Measurements from ENCODE around the gene CNTNAP4.

The CNTNAP4 gene

DNA sequence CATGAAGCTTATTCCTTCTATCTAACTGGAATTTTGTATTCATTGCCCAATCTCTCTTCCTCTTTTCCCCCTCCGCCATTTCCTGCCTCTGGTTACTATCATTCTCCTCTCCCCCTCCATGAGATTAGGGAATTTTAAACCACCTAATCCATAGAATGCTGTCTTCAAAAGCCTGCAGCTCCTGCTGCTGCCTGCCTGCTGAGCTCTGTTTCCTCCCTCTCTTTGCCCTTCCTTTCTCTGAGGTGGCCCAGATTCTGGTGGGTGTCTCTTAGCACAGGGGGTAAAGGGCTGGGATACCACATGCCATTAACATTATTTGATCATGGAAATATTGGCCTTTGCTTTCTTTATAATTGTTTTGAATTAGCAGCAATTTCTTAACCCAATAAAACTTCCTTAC lies 241.6 kb downstream of the CNTNAP4 start:
- in situ Hi-C loops (cut with HindIII; ENCODE audit: low pct_ligation_motif_present, low sequenced_read_pairs), result no loop called here
- no peaks in the 10 kb centered on the region for H3K27me3 ChIP-seq (replicated peaks)

DNA sequence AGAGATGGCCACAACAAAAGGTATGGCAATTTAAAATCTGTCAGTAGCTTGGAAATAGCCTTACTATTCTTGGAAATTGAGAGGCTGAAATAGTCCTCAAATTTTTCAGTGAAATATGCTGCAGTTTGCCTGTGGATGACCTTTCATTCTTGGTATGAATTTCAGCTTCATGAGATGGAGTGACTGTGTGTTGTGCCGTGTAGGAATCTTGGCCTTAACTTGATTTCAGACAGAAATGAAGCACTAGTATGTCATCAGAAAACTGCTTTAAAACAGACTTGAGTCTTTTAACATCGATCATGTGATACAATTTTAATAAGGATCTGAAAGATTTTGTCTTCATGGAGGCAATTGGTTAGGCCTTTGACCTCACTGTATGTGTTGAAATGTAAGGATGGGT lies 247.2 kb downstream of the CNTNAP4 start:
- in situ Hi-C loops (cut with HindIII; ENCODE audit: low pct_ligation_motif_present, low sequenced_read_pairs), result no loop called here
- DNase-seq, result no peak
- no peaks in the 10 kb centered on the region for H3K27me3 ChIP-seq (replicated peaks)

More for the DNA sequence above, 241.6 kb downstream of the CNTNAP4 start:
- no peak overlapping the region for H3K4me3 ChIP-seq (ENCODE audit: low read depth, low read length)
- no peaks in the 10 kb centered on the region for H3K36me3 ChIP-seq (replicated peaks)
- no peak for DNase-seq
- no peak overlapping the region for H3K27ac ChIP-seq
- TF ChIP-seq, protein P1, sequence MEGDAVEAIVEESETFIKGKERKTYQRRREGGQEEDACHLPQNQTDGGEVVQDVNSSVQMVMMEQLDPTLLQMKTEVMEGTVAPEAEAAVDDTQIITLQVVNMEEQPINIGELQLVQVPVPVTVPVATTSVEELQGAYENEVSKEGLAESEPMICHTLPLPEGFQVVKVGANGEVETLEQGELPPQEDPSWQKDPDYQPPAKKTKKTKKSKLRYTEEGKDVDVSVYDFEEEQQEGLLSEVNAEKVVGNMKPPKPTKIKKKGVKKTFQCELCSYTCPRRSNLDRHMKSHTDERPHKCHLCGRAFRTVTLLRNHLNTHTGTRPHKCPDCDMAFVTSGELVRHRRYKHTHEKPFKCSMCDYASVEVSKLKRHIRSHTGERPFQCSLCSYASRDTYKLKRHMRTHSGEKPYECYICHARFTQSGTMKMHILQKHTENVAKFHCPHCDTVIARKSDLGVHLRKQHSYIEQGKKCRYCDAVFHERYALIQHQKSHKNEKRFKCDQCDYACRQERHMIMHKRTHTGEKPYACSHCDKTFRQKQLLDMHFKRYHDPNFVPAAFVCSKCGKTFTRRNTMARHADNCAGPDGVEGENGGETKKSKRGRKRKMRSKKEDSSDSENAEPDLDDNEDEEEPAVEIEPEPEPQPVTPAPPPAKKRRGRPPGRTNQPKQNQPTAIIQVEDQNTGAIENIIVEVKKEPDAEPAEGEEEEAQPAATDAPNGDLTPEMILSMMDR (IDR thresholded peaks at IDR 0.05; ENCODE audit: low read depth, low read length, missing control alignments), result no peak

DNA sequence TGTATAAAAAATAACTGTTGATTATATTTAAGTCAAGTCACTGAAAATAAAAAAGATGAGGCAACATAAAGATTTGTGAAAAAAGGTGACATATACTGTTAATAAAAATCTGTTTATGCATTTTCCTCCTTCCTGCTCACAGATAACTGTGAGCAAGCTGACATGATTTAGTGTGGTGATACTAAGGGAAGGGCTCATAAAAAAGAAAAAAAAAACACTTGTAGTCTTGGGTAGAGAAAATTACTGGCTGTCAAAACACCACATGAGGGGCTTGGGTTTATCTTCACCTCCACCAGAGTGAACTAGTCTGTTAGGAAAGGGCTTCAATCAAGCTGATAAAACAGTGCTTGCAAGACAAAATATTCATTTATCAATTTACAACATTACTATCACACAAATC lies 247.6 kb downstream of the CNTNAP4 start:
- TF ChIP-seq, protein P1 (IDR thresholded peaks at IDR 0.05; ENCODE audit: low read depth, low read length, missing control alignments), result no peak
- in situ Hi-C loops (cut with HindIII; ENCODE audit: low pct_ligation_motif_present, low sequenced_read_pairs), result no loop called here
- Histone ChIP-seq H3K4me3 (ENCODE audit: low read depth, low read length) (no peak overlapping the region), H3K36me3 (replicated peaks) (no peaks in the 10 kb centered on the region), H3K27me3 (replicated peaks) (no peaks in the 10 kb centered on the region), H3K27ac (no peak overlapping the region)
- DNase-seq, result no peak

More for the DNA sequence above, 247.2 kb downstream of the CNTNAP4 start:
- Histone ChIP-seq H3K36me3 (replicated peaks) (no peaks in the 10 kb centered on the region), H3K27ac (no peak overlapping the region), H3K4me3 (ENCODE audit: low read depth, low read length) (no peak overlapping the region)
- TF ChIP-seq, protein P1 (IDR thresholded peaks at IDR 0.05; ENCODE audit: low read depth, low read length, missing control alignments), result no peak

DNA sequence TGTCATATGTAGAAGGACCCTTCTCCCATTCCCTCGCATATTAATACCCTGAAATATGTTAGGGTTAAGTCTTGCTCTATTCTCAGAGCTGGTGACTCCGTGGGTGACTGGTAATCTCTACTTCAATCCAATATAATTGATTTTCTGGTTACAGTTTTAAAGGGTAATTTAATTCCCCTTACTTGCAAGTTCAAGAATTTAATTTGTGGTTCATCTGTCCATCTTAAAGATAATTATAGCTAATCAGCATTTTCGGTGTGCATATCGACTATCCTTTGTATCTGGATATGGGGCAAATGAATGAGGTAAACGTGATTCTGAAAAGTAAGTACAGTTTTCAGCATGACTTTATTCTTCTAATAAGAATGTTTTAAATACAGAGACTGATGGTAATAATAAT lies 250.0 kb downstream of the CNTNAP4 start:
- DNase-seq, result no peak
- TF ChIP-seq, protein P1 (IDR thresholded peaks at IDR 0.05; ENCODE audit: low read depth, low read length, missing control alignments), result no peak
- H3K36me3 ChIP-seq (replicated peaks), result no peaks in the 10 kb centered on the region
- in situ Hi-C loops (cut with HindIII; ENCODE audit: low pct_ligation_motif_present, low sequenced_read_pairs), result no loop called here
- H3K27ac ChIP-seq, result no peak overlapping the region
- no peaks in the 10 kb centered on the region for H3K27me3 ChIP-seq (replicated peaks)
- no peak overlapping the region for H3K4me3 ChIP-seq (ENCODE audit: low read depth, low read length)

DNA sequence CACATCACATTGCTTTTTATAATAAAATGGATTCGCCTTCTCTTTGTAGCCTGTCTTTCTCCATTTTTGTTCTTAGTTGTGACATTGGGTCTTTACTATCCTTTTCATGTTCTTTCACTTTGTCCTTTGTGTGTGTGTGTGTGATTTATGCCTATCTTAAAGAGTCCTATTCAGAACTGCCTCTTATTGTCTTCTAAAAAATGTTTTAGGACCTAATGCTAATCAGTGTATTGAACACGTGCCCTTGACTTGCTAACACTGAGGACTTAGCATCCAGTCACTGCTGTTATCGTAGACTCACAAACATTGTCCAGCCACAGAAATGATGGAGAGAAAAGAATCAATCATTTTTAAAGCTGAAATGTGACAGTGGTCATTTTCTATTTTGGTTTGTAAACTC lies 251.9 kb downstream of the CNTNAP4 start:
- in situ Hi-C loops (cut with HindIII; ENCODE audit: low pct_ligation_motif_present, low sequenced_read_pairs), result no loop called here
- TF ChIP-seq, protein P1 (IDR thresholded peaks at IDR 0.05; ENCODE audit: low read depth, low read length, missing control alignments), result no peak
- H3K27ac ChIP-seq, result no peak overlapping the region

DNA sequence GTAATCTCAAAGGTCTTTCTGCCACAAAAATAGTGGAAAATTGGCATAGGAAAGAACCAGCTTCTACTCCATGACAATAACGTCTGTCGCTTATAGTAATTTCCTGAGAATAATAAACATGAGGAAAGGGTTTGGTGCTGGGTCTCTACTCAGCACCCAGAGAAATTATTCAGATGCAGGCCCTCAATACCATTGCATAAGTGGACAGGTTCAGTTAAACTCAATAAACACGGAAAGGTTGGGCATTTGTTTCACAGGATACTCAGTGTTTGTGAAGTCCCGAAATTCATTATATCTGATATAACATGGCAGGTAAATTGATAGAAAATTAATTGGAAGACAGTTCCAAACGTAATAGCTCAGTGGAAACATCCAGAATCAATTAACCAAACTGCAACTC lies 254.0 kb downstream of the CNTNAP4 start:
- H3K27ac ChIP-seq, result no peak overlapping the region
- H3K27me3 ChIP-seq (replicated peaks), result no peaks in the 10 kb centered on the region
- in situ Hi-C loops (cut with HindIII; ENCODE audit: low pct_ligation_motif_present, low sequenced_read_pairs), result no loop called here
- TF ChIP-seq, protein P1 (IDR thresholded peaks at IDR 0.05; ENCODE audit: low read depth, low read length, missing control alignments), result no peak
- H3K4me3 ChIP-seq (ENCODE audit: low read depth, low read length), result no peak overlapping the region
- H3K36me3 ChIP-seq (replicated peaks), result no peaks in the 10 kb centered on the region
- no peak for DNase-seq

More for the DNA sequence above, 251.9 kb downstream of the CNTNAP4 start:
- no peaks in the 10 kb centered on the region for H3K36me3 ChIP-seq (replicated peaks)
- no peaks in the 10 kb centered on the region for H3K27me3 ChIP-seq (replicated peaks)
- DNase-seq, result no peak
- H3K4me3 ChIP-seq (ENCODE audit: low read depth, low read length), result no peak overlapping the region
